ENCODE data around the gene PRPF38A.

DNA sequence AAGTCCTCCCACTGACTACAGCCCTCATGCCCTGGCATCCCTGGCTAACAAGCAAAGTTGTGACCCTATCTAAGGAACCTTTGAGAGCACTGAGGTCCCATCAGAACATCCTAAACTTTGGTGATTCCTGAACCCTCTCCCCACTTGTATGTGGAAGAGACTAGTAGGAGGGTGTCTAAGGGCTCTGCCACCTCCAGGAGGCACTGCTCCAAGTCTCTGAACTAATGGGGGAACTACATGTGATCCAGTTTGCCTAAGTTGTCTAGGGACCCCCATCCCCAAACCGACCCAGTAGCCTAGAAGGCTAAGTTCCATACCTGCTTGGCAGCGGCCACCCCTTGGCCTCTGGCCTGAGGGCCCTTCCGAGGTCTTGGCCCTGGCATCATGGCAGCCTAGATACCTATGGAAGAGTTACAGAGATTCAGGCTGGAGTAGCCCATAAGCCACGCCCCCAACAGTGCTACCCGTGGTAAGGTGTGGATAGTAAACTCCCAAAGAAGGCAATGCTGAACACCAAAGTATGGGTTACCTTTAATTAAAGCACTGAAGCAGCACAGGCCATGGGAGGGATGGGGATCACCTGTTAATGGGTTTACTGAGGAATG, 40.1 kb upstream of the PRPF38A start:
- TF ChIP-seq, protein P1, sequence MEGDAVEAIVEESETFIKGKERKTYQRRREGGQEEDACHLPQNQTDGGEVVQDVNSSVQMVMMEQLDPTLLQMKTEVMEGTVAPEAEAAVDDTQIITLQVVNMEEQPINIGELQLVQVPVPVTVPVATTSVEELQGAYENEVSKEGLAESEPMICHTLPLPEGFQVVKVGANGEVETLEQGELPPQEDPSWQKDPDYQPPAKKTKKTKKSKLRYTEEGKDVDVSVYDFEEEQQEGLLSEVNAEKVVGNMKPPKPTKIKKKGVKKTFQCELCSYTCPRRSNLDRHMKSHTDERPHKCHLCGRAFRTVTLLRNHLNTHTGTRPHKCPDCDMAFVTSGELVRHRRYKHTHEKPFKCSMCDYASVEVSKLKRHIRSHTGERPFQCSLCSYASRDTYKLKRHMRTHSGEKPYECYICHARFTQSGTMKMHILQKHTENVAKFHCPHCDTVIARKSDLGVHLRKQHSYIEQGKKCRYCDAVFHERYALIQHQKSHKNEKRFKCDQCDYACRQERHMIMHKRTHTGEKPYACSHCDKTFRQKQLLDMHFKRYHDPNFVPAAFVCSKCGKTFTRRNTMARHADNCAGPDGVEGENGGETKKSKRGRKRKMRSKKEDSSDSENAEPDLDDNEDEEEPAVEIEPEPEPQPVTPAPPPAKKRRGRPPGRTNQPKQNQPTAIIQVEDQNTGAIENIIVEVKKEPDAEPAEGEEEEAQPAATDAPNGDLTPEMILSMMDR (IDR thresholded peaks at IDR 0.05): no peak
- TF ChIP-seq POLR2A (IDR thresholded peaks at IDR 0.05): no peak
- no peak for TF ChIP-seq EP300 (IDR thresholded peaks at IDR 0.05)
- TF ChIP-seq POLR2AphosphoS5 (IDR thresholded peaks at IDR 0.05): no peak

Measured in upper lobe of left lung (tissue), 4 donors.